ENCODE results near the gene MSRB3.

DNA sequence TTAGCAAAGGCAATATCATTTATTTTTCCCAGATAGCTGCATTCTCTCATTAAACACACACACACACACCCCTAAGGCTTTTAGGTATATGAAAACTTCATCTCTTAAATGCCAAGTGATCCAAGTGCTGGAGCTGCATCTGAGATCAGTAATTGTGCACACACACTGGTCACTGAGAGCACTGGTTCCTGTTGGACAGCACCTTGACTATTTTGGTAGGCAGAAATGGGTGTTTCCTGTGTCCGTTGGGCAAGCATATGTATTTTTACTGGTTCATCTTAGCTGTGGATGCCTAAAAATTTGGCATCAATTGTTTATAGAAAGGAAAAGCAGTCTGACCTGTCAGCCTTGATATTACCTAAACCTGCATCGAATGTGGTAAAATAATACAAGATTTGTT, 182.5 kb downstream of the MSRB3 start:
- TF ChIP-seq, protein P1, sequence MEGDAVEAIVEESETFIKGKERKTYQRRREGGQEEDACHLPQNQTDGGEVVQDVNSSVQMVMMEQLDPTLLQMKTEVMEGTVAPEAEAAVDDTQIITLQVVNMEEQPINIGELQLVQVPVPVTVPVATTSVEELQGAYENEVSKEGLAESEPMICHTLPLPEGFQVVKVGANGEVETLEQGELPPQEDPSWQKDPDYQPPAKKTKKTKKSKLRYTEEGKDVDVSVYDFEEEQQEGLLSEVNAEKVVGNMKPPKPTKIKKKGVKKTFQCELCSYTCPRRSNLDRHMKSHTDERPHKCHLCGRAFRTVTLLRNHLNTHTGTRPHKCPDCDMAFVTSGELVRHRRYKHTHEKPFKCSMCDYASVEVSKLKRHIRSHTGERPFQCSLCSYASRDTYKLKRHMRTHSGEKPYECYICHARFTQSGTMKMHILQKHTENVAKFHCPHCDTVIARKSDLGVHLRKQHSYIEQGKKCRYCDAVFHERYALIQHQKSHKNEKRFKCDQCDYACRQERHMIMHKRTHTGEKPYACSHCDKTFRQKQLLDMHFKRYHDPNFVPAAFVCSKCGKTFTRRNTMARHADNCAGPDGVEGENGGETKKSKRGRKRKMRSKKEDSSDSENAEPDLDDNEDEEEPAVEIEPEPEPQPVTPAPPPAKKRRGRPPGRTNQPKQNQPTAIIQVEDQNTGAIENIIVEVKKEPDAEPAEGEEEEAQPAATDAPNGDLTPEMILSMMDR (IDR thresholded peaks at IDR 0.05) = no peak
- no peak for TF ChIP-seq EZH2phosphoT487 (IDR thresholded peaks at IDR 0.05)
